ENCODE data around the gene NUTM2F. TPM values are rescaled to one million over a fixed set of nuclear protein-coding genes. Genes with fewer than 3 reads are reported as not detected.
"Not testable (repeated sequence)": the region's sequence is repeated elsewhere in the genome, so short reads cannot be mapped to it uniquely, and the experiment has no call there.

Gene NUTM2F
- total RNA-seq, 1 donor from 2014 or later = not detected

GRCh38 chr9:94287877-94288513 lies 40.4 kb downstream of the NUTM2F start:
- H3K4me1 ChIP-seq = no peaks in the 10 kb centered on the region
- H3K27ac ChIP-seq = no peak overlapping the region
- H3K4me3 ChIP-seq = no peak overlapping the region
- DNase-seq = no peak
- no peaks in the 10 kb centered on the region for H3K27me3 ChIP-seq (ENCODE audit: low read depth)
- H3K9me3 ChIP-seq = no peaks in the 10 kb centered on the region
- peaks cover 17% of the 10 kb centered on the region for H3K36me3 ChIP-seq
- TF ChIP-seq CTCF (IDR thresholded peaks at IDR 0.05) = no peak
- intact Hi-C loops (cut with DNase I) = no loop called here
- no peak for ATAC-seq

- no peak for ATAC-seq
- Histone ChIP-seq H3K4me3 (no peak overlapping the region), H3K9me3 (no peaks in the 10 kb centered on the region), H3K4me1 (no peaks in the 10 kb centered on the region), H3K36me3 (peaks cover 15% of the 10 kb centered on the region), H3K27ac (no peak overlapping the region), H3K27me3 (ENCODE audit: low read depth) (no peaks in the 10 kb centered on the region)
- intact Hi-C loops (cut with DNase I) = no loop called here
- TF ChIP-seq CTCF (IDR thresholded peaks at IDR 0.05) = no peak
- no peak for DNase-seq
Observed at GRCh38 chr9:94286116-94286515, 42.3 kb downstream of the NUTM2F start.

- Histone ChIP-seq H3K9me3 (no peaks in the 10 kb centered on the region), H3K36me3 (peaks cover 28% of the 10 kb centered on the region), H3K27me3 (ENCODE audit: low read depth) (no peaks in the 10 kb centered on the region), H3K4me1 (no peaks in the 10 kb centered on the region), H3K27ac (no peak overlapping the region), H3K4me3 (no peak overlapping the region)
- TF ChIP-seq CTCF (IDR thresholded peaks at IDR 0.05) = no peak
- DNase-seq = no peak
- intact Hi-C loops (cut with DNase I) = no loop called here
- ATAC-seq = no peak
Observed at GRCh38 chr9:94281101-94281500, 47.3 kb downstream of the NUTM2F start.

GRCh38 chr9:94280409-94280989 lies 47.9 kb downstream of the NUTM2F start:
- no peak for TF ChIP-seq CTCF (IDR thresholded peaks at IDR 0.05)
- peaks cover 26% of the 10 kb centered on the region for H3K36me3 ChIP-seq
- no peak for ATAC-seq
- no peaks in the 10 kb centered on the region for H3K27me3 ChIP-seq (ENCODE audit: low read depth)
- H3K4me1 ChIP-seq = no peaks in the 10 kb centered on the region
- H3K4me3 ChIP-seq = no peak overlapping the region
- no peaks in the 10 kb centered on the region for H3K9me3 ChIP-seq
- DNase-seq = no peak
- intact Hi-C loops (cut with DNase I) = no loop called here
- no peak overlapping the region for H3K27ac ChIP-seq

- Histone ChIP-seq H3K4me3 (no peak overlapping the region), H3K27me3 (ENCODE audit: low read depth) (no peaks in the 10 kb centered on the region), H3K9me3 (no peaks in the 10 kb centered on the region), H3K27ac (no peak overlapping the region), H3K4me1 (no peaks in the 10 kb centered on the region), H3K36me3 (peaks cover 26% of the 10 kb centered on the region)
- intact Hi-C loops (cut with DNase I) = no loop called here
- ATAC-seq = no peak
- no peak for TF ChIP-seq CTCF (IDR thresholded peaks at IDR 0.05)
- no peak for DNase-seq
Observed at GRCh38 chr9:94277885-94278536, 50.4 kb downstream of the NUTM2F start.

- H3K27ac ChIP-seq; H3K4me1 ChIP-seq; ATAC-seq; DNase-seq; H3K27me3 ChIP-seq (ENCODE audit: low read depth); H3K4me3 ChIP-seq; intact Hi-C loops (cut with DNase I); H3K9me3 ChIP-seq: not testable (repeated sequence)
- H3K36me3 ChIP-seq = peaks cover 26% of the 10 kb centered on the region
Observed at GRCh38 chr9:94277029-94277428, 51.4 kb downstream of the NUTM2F start.
